ENCODE measurements around the gene PTPRD.

Gene PTPRD

DNA sequence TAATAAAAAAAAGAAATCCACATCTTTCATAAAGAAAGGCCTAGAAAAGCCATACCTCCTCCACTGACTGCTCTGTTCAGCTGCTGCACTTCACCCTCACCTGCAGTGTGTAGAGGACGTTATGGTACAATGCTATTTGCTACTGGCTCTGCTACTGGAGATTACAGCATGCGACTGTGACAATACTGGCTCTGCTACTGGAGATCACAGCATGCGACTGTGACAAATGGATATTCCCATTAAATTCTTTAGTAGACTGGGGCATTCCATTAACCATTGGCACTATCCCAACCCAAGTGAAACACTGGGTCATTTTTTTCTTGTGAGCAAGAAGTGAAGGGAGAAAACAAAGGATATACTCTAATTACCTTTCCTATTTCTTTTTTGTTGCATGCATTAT is 1749.7 kb downstream of the PTPRD start:
- ATAC-seq = no peak
- Mint-ChIP-seq H3K27me3 (peaks cover 23% of the 10 kb centered on the region), H3K36me3 (no peaks in the 10 kb centered on the region)

DNA sequence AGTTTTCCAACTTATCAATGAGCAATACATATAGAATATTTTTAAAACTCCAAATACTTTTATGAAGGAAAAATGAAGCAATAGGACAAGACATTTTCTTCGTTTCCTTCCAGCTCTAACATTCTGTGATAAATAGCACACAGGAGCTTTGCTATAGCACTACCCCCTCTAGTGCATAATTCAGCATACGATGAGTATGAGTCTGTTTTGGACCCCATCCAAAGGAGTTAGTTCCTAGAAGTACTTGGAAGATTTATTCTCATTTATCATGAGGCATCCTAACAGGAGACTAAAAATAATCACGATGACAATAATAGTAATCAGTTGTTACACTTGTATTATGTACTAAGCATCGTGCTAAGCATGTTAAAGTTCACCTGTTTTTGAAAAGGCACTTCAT is 1751.9 kb downstream of the PTPRD start:
- H3K9me3 Mint-ChIP-seq = no peaks in the 10 kb centered on the region
- no peak for ATAC-seq

More for the DNA sequence above, 1749.7 kb downstream of the PTPRD start:
- H3K9me3 Mint-ChIP-seq = no peaks in the 10 kb centered on the region
- H3K4me1 Mint-ChIP-seq = no peaks in the 10 kb centered on the region
- no peak overlapping the region for H3K27ac Mint-ChIP-seq
- H3K4me3 Mint-ChIP-seq = no peak overlapping the region

GRCh38 chr9:8860086-8860485 is 1752.7 kb downstream of the PTPRD start:
- no peaks in the 10 kb centered on the region for H3K9me3 Mint-ChIP-seq
- peaks cover 44% of the 10 kb centered on the region for H3K27me3 Mint-ChIP-seq
- no peak overlapping the region for H3K4me3 Mint-ChIP-seq
- no peak for ATAC-seq
- H3K4me1 Mint-ChIP-seq = peaks cover 7% of the 10 kb centered on the region
- H3K27ac Mint-ChIP-seq = no peak overlapping the region
- H3K36me3 Mint-ChIP-seq = no peaks in the 10 kb centered on the region

More for the DNA sequence above, 1751.9 kb downstream of the PTPRD start:
- no peak overlapping the region for H3K27ac Mint-ChIP-seq
- H3K36me3 Mint-ChIP-seq = no peaks in the 10 kb centered on the region
- H3K27me3 Mint-ChIP-seq = peaks cover 41% of the 10 kb centered on the region
- H3K4me1 Mint-ChIP-seq = peaks cover 7% of the 10 kb centered on the region
- no peak overlapping the region for H3K4me3 Mint-ChIP-seq

GRCh38 chr9:8859416-8859815 is 1753.4 kb downstream of the PTPRD start:
- no peaks in the 10 kb centered on the region for H3K36me3 Mint-ChIP-seq
- peaks cover 44% of the 10 kb centered on the region for H3K27me3 Mint-ChIP-seq
- no peak overlapping the region for H3K4me3 Mint-ChIP-seq
- H3K9me3 Mint-ChIP-seq = no peaks in the 10 kb centered on the region
- no peak overlapping the region for H3K27ac Mint-ChIP-seq
- peaks cover 7% of the 10 kb centered on the region for H3K4me1 Mint-ChIP-seq
- ATAC-seq = no peak

DNA sequence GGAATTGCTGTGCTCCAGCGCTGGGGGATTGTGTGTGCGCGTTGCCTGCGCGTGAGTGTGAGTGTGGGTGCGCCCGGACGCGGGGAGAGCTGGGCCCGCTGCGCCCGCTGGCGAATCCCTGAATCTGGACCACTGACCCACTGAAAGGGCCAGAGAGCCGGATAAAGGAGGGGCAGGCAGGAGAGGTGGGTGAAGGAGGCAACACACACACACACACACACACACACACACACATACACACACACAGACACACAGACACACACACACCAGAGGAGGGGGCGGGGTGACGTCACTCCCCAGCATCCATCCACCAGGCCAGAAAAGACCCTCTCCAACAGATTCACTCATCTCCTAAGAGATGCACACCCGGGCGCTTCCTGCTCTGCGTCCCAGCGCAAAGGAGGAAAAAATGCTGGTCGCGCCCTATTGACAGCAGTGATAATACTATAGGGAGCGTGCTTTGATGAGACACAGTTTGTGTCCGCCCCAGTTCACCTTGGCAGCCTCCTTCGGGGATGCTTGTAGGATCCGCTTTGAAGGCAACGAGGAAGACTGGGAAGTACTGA is 1754.1 kb downstream of the PTPRD start:
- ATAC-seq = peak; percentile 12
- Mint-ChIP-seq H3K4me1 (peaks cover 7% of the 10 kb centered on the region), H3K27me3 (peaks cover 44% of the 10 kb centered on the region), H3K36me3 (no peaks in the 10 kb centered on the region), H3K9me3 (no peaks in the 10 kb centered on the region), H3K27ac (no peak overlapping the region), H3K4me3 (peak overlapping the region; percentile 68)

- Mint-ChIP-seq H3K9me3 (no peaks in the 10 kb centered on the region), H3K4me1 (peaks cover 7% of the 10 kb centered on the region), H3K4me3 (peak overlapping the region; percentile 68), H3K27me3 (peaks cover 44% of the 10 kb centered on the region), H3K27ac (no peak overlapping the region), H3K36me3 (no peaks in the 10 kb centered on the region)
- ATAC-seq = no peak
Observed at GRCh38 chr9:8857926-8858595, 1754.7 kb downstream of the PTPRD start.

DNA sequence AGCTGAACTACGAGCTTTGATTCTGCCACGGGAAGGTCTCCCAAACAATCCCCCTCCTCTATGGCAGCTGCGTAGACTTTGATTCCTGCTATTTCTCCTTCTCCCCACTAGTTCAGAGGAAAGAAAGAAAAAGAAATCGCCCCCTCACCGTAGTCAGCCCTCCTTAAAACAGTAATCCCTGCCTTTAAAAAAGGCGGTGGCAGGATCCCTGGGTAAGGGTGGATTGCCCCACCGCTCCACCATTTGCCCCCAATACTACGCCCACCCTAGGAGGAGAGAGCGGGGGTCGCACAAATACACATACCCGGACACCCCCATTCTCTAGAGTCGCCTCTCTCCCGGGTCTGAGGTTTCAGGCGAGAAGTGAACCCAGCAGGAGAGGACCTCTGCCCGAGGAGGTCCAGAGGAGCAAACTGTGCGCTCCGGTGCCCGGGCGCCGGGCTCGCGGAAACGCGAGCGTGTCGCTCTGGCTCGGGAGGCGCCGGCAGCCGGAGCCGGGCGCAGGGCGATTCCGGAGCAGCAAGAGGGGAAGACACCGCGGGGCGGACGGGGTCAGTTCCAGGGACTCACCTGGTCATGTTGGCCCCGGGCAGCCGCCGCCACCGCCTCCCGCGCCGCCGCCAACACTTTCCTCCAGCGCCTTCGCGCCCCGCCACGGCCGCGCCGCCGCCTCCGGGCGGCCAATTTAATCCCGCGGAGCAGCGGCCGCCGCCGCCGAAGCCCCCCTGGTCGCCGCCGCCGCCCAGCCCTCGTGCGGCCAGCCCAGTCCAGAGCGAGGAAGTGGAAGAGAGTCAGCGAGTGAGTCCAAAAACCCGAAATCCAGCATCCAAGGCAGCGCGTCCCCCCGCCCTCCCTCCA is 1755.5 kb downstream of the PTPRD start:
- Mint-ChIP-seq H3K4me1 (peaks cover 7% of the 10 kb centered on the region), H3K27me3 (peaks cover 44% of the 10 kb centered on the region), H3K9me3 (no peaks in the 10 kb centered on the region), H3K27ac (no peak overlapping the region), H3K36me3 (no peaks in the 10 kb centered on the region), H3K4me3 (no peak overlapping the region)
- no peak for ATAC-seq

DNA sequence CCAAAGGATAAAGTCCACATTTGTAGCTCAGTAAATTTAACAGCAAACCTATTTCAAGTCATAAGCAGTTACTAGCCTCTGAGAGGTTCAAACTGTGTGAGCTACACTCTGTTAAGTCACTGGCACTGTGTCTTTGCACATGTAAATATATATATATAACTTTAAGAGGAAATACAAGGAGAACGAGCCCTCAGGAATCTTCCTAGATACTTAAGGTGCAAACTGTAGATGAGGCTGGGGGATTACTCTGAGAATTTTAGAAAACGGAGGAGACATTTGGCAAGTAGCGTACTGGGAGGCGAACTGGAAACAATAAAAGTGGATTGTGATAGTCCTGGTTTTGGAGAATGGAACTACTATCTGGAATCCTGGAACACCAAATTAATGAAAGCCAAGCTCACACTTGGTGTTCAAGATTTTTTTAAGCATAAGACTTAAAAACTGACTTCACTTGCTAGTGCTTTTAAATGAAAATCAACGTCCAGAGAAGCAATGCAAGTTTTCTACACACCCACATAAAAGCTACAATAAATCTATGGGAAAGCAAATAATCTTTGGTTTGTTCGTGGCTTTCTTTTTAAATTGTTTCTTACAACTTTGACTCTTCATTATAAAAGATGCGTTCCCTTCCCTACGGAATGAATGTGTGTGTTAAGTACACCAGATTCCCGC is 1756.3 kb downstream of the PTPRD start:
- Mint-ChIP-seq H3K4me3 (no peak overlapping the region), H3K27ac (no peak overlapping the region), H3K36me3 (no peaks in the 10 kb centered on the region), H3K27me3 (peaks cover 44% of the 10 kb centered on the region), H3K9me3 (no peaks in the 10 kb centered on the region), H3K4me1 (peaks cover 7% of the 10 kb centered on the region)
- no peak for ATAC-seq

- Mint-ChIP-seq H3K9me3 (no peaks in the 10 kb centered on the region), H3K36me3 (no peaks in the 10 kb centered on the region), H3K4me3 (no peak overlapping the region), H3K4me1 (peaks cover 7% of the 10 kb centered on the region), H3K27me3 (peaks cover 41% of the 10 kb centered on the region), H3K27ac (no peak overlapping the region)
- ATAC-seq = no peak
Observed at GRCh38 chr9:8855046-8855445, 1757.8 kb downstream of the PTPRD start.

- Mint-ChIP-seq H3K27ac (no peak overlapping the region), H3K9me3 (no peaks in the 10 kb centered on the region)
- ATAC-seq = no peak
Observed at GRCh38 chr9:8852301-8852864, 1760.4 kb downstream of the PTPRD start.

GRCh38 chr9:8850914-8851313 is 1761.9 kb downstream of the PTPRD start:
- H3K27ac Mint-ChIP-seq = no peak overlapping the region
- ATAC-seq = no peak
- H3K9me3 Mint-ChIP-seq = no peaks in the 10 kb centered on the region
- H3K27me3 Mint-ChIP-seq = peaks cover 3% of the 10 kb centered on the region
- H3K36me3 Mint-ChIP-seq = no peaks in the 10 kb centered on the region
- no peaks in the 10 kb centered on the region for H3K4me1 Mint-ChIP-seq
- no peak overlapping the region for H3K4me3 Mint-ChIP-seq

More at GRCh38 chr9:8852301-8852864, 1760.4 kb downstream of the PTPRD start:
- peaks cover 17% of the 10 kb centered on the region for H3K27me3 Mint-ChIP-seq
- no peak overlapping the region for H3K4me3 Mint-ChIP-seq
- H3K36me3 Mint-ChIP-seq = no peaks in the 10 kb centered on the region
- H3K4me1 Mint-ChIP-seq = peaks cover 7% of the 10 kb centered on the region

DNA sequence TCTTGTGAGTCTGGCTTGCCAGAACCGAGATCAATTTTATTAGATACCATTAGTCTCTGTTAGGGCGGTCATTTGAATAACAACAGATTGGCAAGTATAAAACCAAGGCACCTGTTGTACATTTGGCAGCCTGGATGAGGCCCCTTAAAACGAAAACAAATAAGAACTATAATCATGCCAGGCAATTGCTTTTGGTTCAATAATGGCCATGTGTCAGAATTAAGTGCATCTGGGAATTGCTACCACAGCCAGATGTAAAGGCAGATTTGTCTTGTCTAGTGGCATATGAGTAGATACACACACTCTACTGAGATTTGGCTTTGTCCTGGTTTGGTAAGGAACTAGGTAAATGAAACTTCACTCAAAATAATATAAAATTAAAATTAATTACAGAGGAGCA is 1767.0 kb downstream of the PTPRD start:
- ATAC-seq = no peak
- Mint-ChIP-seq H3K4me1 (no peaks in the 10 kb centered on the region), H3K4me3 (no peak overlapping the region), H3K36me3 (no peaks in the 10 kb centered on the region), H3K27me3 (no peaks in the 10 kb centered on the region), H3K9me3 (no peaks in the 10 kb centered on the region), H3K27ac (no peak overlapping the region)

GRCh38 chr9:8845376-8845775 is 1767.4 kb downstream of the PTPRD start:
- no peaks in the 10 kb centered on the region for H3K36me3 Mint-ChIP-seq
- H3K27me3 Mint-ChIP-seq = no peaks in the 10 kb centered on the region

DNA sequence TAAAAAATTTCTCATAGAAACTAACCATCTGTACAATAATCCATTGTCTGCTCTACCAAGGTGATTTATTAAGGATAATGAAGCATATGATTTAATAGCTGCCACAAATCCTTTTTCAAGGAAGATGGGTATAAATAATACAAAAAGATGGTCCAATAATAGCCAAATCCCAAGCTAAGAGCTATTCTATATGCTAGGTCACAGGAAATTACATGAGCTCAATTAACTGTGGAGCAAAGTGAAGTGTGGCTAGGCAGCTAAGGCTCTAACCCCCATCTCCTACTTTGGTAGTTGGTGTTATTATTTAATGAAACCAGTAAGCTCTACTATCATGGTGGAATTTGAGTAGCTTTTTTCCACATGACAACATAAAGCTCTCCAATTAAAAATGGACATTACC is 1768.3 kb downstream of the PTPRD start:
- Mint-ChIP-seq H3K4me1 (no peaks in the 10 kb centered on the region), H3K9me3 (no peaks in the 10 kb centered on the region), H3K36me3 (no peaks in the 10 kb centered on the region), H3K27me3 (no peaks in the 10 kb centered on the region), H3K4me3 (no peak overlapping the region), H3K27ac (no peak overlapping the region)
- no peak for ATAC-seq

More at GRCh38 chr9:8845376-8845775, 1767.4 kb downstream of the PTPRD start:
- no peak for ATAC-seq
- H3K27ac Mint-ChIP-seq = no peak overlapping the region
- no peak overlapping the region for H3K4me3 Mint-ChIP-seq
- H3K9me3 Mint-ChIP-seq = no peaks in the 10 kb centered on the region
- H3K4me1 Mint-ChIP-seq = no peaks in the 10 kb centered on the region
